RWPE1 (cell line): Measurements from ENCODE around the gene CAMK2N1.

Source experiments
- CTCF ChIA-PET: fragments of 350-600 bp; sonication (Branson Sonifier 250); formaldehyde crosslinking; extraction: SDS; loops from one replicate; lab custom pipeline; 2021; lab: Yijun Ruan, JAX
- POLR2A ChIA-PET: fragments of 400-600 bp; formaldehyde crosslinking; extraction: SDS; loops from one replicate; lab custom pipeline; 2020; ENCODE audit warnings: antibody characterized with exemption; ENCODE audit not compliant: low non-redundant PET; lab: Yijun Ruan, JAX
- DNase-seq: peaks from one replicate; pipeline ENCODE4 v3.0.0; 2012; ENCODE audit warnings: low spot score
- H3K27ac ChIP-seq: fragments of 450-650 bp; 2 replicates; pipeline ENCODE4 v1.5.1; 2017
- TF ChIP-seq, protein P1 (sequence below): fragments of 450-650 bp; conservative IDR thresholded peaks from 2 replicates; pipeline ENCODE4 v1.5.1; 2017; ENCODE audit warnings: low read depth, mild to moderate bottlenecking

Gene CAMK2N1

GRCh38 chr1:20496241-20496661 lies 10.2 kb upstream of the CAMK2N1 start:
- ChIA-PET CTCF (no interaction called here), POLR2A (no interaction called here)
- TF ChIP-seq, protein P1, sequence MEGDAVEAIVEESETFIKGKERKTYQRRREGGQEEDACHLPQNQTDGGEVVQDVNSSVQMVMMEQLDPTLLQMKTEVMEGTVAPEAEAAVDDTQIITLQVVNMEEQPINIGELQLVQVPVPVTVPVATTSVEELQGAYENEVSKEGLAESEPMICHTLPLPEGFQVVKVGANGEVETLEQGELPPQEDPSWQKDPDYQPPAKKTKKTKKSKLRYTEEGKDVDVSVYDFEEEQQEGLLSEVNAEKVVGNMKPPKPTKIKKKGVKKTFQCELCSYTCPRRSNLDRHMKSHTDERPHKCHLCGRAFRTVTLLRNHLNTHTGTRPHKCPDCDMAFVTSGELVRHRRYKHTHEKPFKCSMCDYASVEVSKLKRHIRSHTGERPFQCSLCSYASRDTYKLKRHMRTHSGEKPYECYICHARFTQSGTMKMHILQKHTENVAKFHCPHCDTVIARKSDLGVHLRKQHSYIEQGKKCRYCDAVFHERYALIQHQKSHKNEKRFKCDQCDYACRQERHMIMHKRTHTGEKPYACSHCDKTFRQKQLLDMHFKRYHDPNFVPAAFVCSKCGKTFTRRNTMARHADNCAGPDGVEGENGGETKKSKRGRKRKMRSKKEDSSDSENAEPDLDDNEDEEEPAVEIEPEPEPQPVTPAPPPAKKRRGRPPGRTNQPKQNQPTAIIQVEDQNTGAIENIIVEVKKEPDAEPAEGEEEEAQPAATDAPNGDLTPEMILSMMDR, result no peak
- peak overlapping the region; percentile 92 for H3K27ac ChIP-seq
- DNase-seq, result peak; percentile 86

- POLR2A ChIA-PET, result no interaction called here
- H3K27ac ChIP-seq, result peak overlapping the region; percentile 92
- TF ChIP-seq, protein P1, result no peak
- CTCF ChIA-PET, result interaction anchor here (1.0 to 2.5 kb wide), 2 partner anchors 283 to 330 kb away, joined by 3 to 17 read pairs; no protein-coding TSS in a partner anchor
- no peak for DNase-seq
Observed at GRCh38 chr1:20495661-20496060, 9.7 kb upstream of the CAMK2N1 start.

DNA sequence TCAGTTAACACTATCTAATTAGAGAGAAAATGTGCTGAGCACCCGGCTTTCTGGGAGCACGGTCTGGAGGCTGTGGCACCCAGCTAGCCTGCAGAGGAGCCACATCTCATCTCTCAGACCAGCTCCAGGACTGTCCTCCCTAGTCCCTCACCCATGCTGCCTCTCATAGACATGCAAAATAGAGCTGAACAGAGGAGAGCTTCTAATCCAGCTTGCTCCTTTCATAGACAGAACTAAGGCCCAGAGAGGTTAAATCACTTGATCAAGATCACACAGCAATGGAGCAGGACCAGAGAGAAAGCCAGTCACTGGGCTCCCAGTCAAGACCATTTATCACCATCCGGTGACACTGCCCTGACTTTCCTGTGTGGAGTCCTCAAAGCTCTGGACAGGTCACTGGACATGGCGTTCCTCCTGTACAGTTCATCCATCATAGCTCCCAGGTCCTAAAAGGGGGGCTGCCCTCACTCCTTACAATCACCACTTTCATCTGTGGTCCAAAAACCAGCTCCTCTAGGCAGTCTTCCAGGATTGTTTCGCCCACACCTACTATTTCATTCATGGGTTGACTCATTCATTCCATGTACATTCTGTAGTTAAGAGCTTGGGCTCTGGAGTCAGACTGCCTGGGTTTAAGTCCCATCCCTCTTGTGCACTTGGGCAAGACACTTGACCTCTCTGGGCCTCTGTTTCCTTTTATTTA lies 8.8 kb upstream of the CAMK2N1 start:
- peak overlapping the region; percentile 92 for H3K27ac ChIP-seq
- TF ChIP-seq, protein P1, result no peak
- ChIA-PET POLR2A (interaction anchor here (0.9 kb wide), 1 partner anchor 9 kb away, joined by 3 read pairs; the partner anchor contains the start of gene CAMK2N1), CTCF (interaction anchor here (0.6 to 2.5 kb wide), 19 partner anchors 11 to 577 kb away, joined by 3 to 17 read pairs (median 3); no protein-coding TSS in a partner anchor)
- DNase-seq, result peak; percentile 75

- peak; percentile 89 for DNase-seq
- H3K27ac ChIP-seq, result peak overlapping the region; percentile 92
- CTCF ChIA-PET, result interaction anchor here (0.5 to 2.5 kb wide), 35 partner anchors 10 to 1066 kb away, joined by 3 to 17 read pairs (median 3); no protein-coding TSS in a partner anchor
- TF ChIP-seq, protein P1, result peak; percentile 93
- POLR2A ChIA-PET, result no interaction called here
Observed at GRCh38 chr1:20493839-20494608, 8.0 kb upstream of the CAMK2N1 start.

- POLR2A ChIA-PET, result no interaction called here
- DNase-seq, result no peak
- CTCF ChIA-PET, result interaction anchor here (0.6 to 2.5 kb wide), 23 partner anchors 12 to 1067 kb away, joined by 3 to 17 read pairs (median 4); no protein-coding TSS in a partner anchor
- TF ChIP-seq, protein P1, result no peak
- peak overlapping the region; percentile 92 for H3K27ac ChIP-seq
Observed at GRCh38 chr1:20493309-20493708, 7.3 kb upstream of the CAMK2N1 start.

- H3K27ac ChIP-seq, result no peak overlapping the region
- DNase-seq, result no peak
Observed at GRCh38 chr1:20492751-20493150, 6.7 kb upstream of the CAMK2N1 start.

More at GRCh38 chr1:20492751-20493150, 6.7 kb upstream of the CAMK2N1 start:
- ChIA-PET POLR2A (no interaction called here), CTCF (interaction anchor here (0.7 to 2.5 kb wide), 4 partner anchors 10 to 572 kb away, joined by 3 to 10 read pairs (median 5); no protein-coding TSS in a partner anchor)
- TF ChIP-seq, protein P1, result no peak
